Glutamatergic neuron (in vitro differentiated cells): ENCODE results near the gene DOCK10. TPM values are rescaled to one million over a fixed set of nuclear protein-coding genes. Genes with fewer than 3 reads are reported as not detected.

Experiments
- DNase-seq: peaks from one replicate; pipeline ENCODE4 v3.0.0; 2022
- H3K27ac Mint-ChIP-seq: one replicate; pipeline ENCODE4 v1.8.0; 2020; ENCODE audit warnings: mild to moderate bottlenecking, mixed read lengths, inconsistent platforms; ENCODE audit not compliant: unreplicated experiment
- H3K27me3 Mint-ChIP-seq: one replicate; pipeline ENCODE4 v1.8.0; 2020; ENCODE audit warnings: mild to moderate bottlenecking, moderate library complexity, mixed read lengths, inconsistent platforms; ENCODE audit not compliant: unreplicated experiment
- H3K36me3 Mint-ChIP-seq: one replicate; pipeline ENCODE4 v1.8.0; 2020; ENCODE audit warnings: mild to moderate bottlenecking, mixed read lengths, inconsistent platforms; ENCODE audit not compliant: unreplicated experiment
- H3K4me1 Mint-ChIP-seq: one replicate; pipeline ENCODE4 v1.8.0; 2020; ENCODE audit warnings: mild to moderate bottlenecking, low read depth, mixed read lengths, inconsistent platforms; ENCODE audit not compliant: unreplicated experiment
- H3K4me3 Mint-ChIP-seq: one replicate; pipeline ENCODE4 v1.8.0; 2020; ENCODE audit warnings: mild to moderate bottlenecking, mixed read lengths, inconsistent platforms; ENCODE audit not compliant: unreplicated experiment
- H3K9me3 Mint-ChIP-seq: one replicate; pipeline ENCODE4 v1.8.0; 2020; ENCODE audit warnings: mild to moderate bottlenecking, moderate library complexity, mixed read lengths, inconsistent platforms; ENCODE audit not compliant: unreplicated experiment
- total RNA-seq: library from RNA; stranded (reverse); fragmentation: NEBNext Ultra II Directional; extraction: Animal tissue kit (Norgen Biotek cat#: 25700); gene quantifications from one replicate; pipeline ENCODE4 v1.2.1, GENCODE V29; 2021; ENCODE audit not compliant: unreplicated experiment
- TF ChIP-seq, protein P1 (sequence below): fragments of 200-600 bp; sonication (generic); IDR thresholded peaks from one replicate; pipeline ENCODE4 v1.5.0; 2021; ENCODE audit not compliant: partially characterized antibody, unreplicated experiment

DOCK10 gene
- total RNA-seq, 1 donor from 2014 or later = 1.1 TPM

GRCh38 chr2:224865016-224865415 is 177.3 kb downstream of the DOCK10 start:
- Mint-ChIP-seq H3K4me1 (no peaks in the 10 kb centered on the region), H3K27me3 (no peaks in the 10 kb centered on the region), H3K9me3 (no peaks in the 10 kb centered on the region), H3K27ac (no peak overlapping the region), H3K36me3 (no peaks in the 10 kb centered on the region), H3K4me3 (no peak overlapping the region)
- no peak for DNase-seq
- TF ChIP-seq, protein P1, sequence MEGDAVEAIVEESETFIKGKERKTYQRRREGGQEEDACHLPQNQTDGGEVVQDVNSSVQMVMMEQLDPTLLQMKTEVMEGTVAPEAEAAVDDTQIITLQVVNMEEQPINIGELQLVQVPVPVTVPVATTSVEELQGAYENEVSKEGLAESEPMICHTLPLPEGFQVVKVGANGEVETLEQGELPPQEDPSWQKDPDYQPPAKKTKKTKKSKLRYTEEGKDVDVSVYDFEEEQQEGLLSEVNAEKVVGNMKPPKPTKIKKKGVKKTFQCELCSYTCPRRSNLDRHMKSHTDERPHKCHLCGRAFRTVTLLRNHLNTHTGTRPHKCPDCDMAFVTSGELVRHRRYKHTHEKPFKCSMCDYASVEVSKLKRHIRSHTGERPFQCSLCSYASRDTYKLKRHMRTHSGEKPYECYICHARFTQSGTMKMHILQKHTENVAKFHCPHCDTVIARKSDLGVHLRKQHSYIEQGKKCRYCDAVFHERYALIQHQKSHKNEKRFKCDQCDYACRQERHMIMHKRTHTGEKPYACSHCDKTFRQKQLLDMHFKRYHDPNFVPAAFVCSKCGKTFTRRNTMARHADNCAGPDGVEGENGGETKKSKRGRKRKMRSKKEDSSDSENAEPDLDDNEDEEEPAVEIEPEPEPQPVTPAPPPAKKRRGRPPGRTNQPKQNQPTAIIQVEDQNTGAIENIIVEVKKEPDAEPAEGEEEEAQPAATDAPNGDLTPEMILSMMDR = no peak

DNA sequence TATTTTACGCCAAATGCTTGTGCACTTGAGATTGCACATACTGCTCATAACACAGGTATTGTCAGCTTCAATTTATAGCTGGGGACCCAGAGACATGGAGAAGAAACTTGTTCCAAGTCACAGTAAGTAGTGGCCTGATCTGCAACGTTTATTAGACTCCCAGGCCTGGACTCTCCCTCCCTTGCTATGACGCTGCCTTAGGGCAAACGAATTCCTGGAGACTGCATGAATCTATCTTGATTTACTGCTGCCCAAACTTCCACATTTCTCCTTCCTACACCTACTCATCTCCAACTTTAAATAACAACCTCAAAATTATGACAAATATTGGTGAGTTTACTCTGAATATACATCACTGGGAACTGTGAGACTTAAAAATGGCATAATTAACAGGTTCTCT is 181.0 kb downstream of the DOCK10 start:
- Mint-ChIP-seq H3K9me3 (no peaks in the 10 kb centered on the region), H3K27ac (no peak overlapping the region), H3K4me3 (no peak overlapping the region), H3K4me1 (no peaks in the 10 kb centered on the region), H3K36me3 (no peaks in the 10 kb centered on the region), H3K27me3 (no peaks in the 10 kb centered on the region)
- TF ChIP-seq, protein P1 = no peak
- DNase-seq = no peak

- H3K4me1 Mint-ChIP-seq = no peaks in the 10 kb centered on the region
- H3K4me3 Mint-ChIP-seq = no peak overlapping the region
- no peaks in the 10 kb centered on the region for H3K36me3 Mint-ChIP-seq
- H3K27ac Mint-ChIP-seq = no peak overlapping the region
- TF ChIP-seq, protein P1 = no peak
- H3K9me3 Mint-ChIP-seq = no peaks in the 10 kb centered on the region
- DNase-seq = no peak
- no peaks in the 10 kb centered on the region for H3K27me3 Mint-ChIP-seq
Observed at GRCh38 chr2:224860786-224861185, 181.5 kb downstream of the DOCK10 start.

DNA sequence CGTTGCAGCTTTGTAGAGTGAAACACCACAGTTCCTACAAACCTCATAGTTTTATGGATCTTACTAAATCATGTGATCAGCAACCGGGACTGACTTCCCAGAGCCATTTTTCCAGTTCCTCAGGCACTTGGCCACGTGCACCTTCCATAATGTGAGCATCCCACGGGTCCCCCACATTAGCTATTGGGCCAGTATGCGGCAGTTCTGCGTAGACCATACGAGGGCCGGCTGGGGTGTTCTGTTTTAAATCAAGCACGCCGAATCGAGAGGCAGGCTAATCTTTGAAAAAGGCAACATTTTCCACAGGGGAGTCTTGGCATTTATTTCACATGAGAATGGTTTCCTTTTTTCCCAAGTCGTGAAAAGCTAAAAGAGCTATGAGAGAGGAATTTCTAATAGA is 190.5 kb downstream of the DOCK10 start:
- DNase-seq = no peak
- no peaks in the 10 kb centered on the region for H3K27me3 Mint-ChIP-seq
- no peaks in the 10 kb centered on the region for H3K4me1 Mint-ChIP-seq
- TF ChIP-seq, protein P1 = no peak
- H3K36me3 Mint-ChIP-seq = no peaks in the 10 kb centered on the region
- no peaks in the 10 kb centered on the region for H3K9me3 Mint-ChIP-seq
- no peak overlapping the region for H3K4me3 Mint-ChIP-seq
- no peak overlapping the region for H3K27ac Mint-ChIP-seq

- no peaks in the 10 kb centered on the region for H3K9me3 Mint-ChIP-seq
- TF ChIP-seq, protein P1 = no peak
- H3K4me1 Mint-ChIP-seq = no peaks in the 10 kb centered on the region
- no peak for DNase-seq
- H3K36me3 Mint-ChIP-seq = no peaks in the 10 kb centered on the region
- no peak overlapping the region for H3K27ac Mint-ChIP-seq
- no peaks in the 10 kb centered on the region for H3K27me3 Mint-ChIP-seq
- H3K4me3 Mint-ChIP-seq = no peak overlapping the region
Observed at GRCh38 chr2:224850081-224850480, 192.2 kb downstream of the DOCK10 start.
